ENCODE measurements around the gene GAREM1. TPM values are rescaled to one million over a fixed set of nuclear protein-coding genes. Genes with fewer than 3 reads are reported as not detected.

GAREM1 gene
- total RNA-seq, 1 experiment from 2014 or later: 11.1 TPM

- no peak for TF ChIP-seq RAD21 (IDR thresholded peaks at IDR 0.05; ENCODE audit: low read depth)
Observed at GRCh38 chr18:32301361-32301760, 169.3 kb downstream of the GAREM1 start (continued).

GRCh38 chr18:32300914-32301313, 169.8 kb downstream of the GAREM1 start:
- RAD21 ChIA-PET (ENCODE audit: low non-redundant PET in 1 of 2, low total read pairs in 2 of 2, uncharacterized antibody in 2 of 2, unreplicated experiment in 2 of 2): no interaction called here
- H3K36me3 ChIP-seq (ENCODE audit: control insufficient read depth in 1 of 2, insufficient read depth in 2 of 2, low read length in 2 of 2): no peaks in the 10 kb centered on the region
- H3K9me2 ChIP-seq (ENCODE audit: insufficient read depth): no peaks in the 10 kb centered on the region
- POLR2A ChIA-PET: no interaction called here
- H3K27me3 ChIP-seq (ENCODE audit: insufficient read depth, low read length): no peaks in the 10 kb centered on the region
- TF ChIP-seq YY1 (IDR thresholded peaks at IDR 0.05; ENCODE audit: extremely low read depth, insufficient replicate concordance, low read depth, low read length): no peak
- no peak for TF ChIP-seq TCF7L2 (IDR thresholded peaks at IDR 0.05; ENCODE audit: borderline replicate concordance, extremely low read depth, insufficient read depth, insufficient read length)
- no peak for TF ChIP-seq RAD21 (IDR thresholded peaks at IDR 0.05; ENCODE audit: low read depth)
- no peak for TF ChIP-seq EZH2 (IDR thresholded peaks at IDR 0.05)
- TF ChIP-seq CBX3 (IDR thresholded peaks at IDR 0.05; ENCODE audit: low read depth): no peak
- TF ChIP-seq CTCF (IDR thresholded peaks at IDR 0.05 in 2 of 3, conservative IDR thresholded peaks at IDR 0.05 in 1 of 3; ENCODE audit: borderline replicate concordance in 1 of 3, insufficient read depth in 1 of 3, low read depth in 2 of 3, low read length in 2 of 3): no peak
- TF ChIP-seq JUND (IDR thresholded peaks at IDR 0.05): no peak
- TF ChIP-seq MAX (IDR thresholded peaks at IDR 0.05): no peak
- TF ChIP-seq CEBPB (IDR thresholded peaks at IDR 0.05; ENCODE audit: low read depth): no peak
- no TSS peak for BruUV-seq (replicated peaks)
- no peak for DNase-seq (ENCODE audit: low read depth, low spot score)
- peaks cover 0 to 5% of the 10 kb centered on the region in 2 experiments; a peak in 1 of 4 replicates for H3K4me1 ChIP-seq (ENCODE audit: control insufficient read depth in 1 of 2, insufficient read depth in 2 of 2, low read length in 2 of 2)
- intact Hi-C loops (cut with micrococcal nuclease): no loop called here
- no peak overlapping the region for H3K4me3 ChIP-seq (replicated peaks in 1 of 2; ENCODE audit: low read depth in 1 of 2, low read length in 2 of 2)
- H2AFZ ChIP-seq (ENCODE audit: low read depth, low read length, poor library complexity, severe bottlenecking): no peak overlapping the region
- H3K4me2 ChIP-seq (ENCODE audit: low read length): no peak overlapping the region
- no peaks in the 10 kb centered on the region for H3K79me2 ChIP-seq (ENCODE audit: insufficient read depth, low read length)
- H3K27ac ChIP-seq (ENCODE audit: low read depth, low read length): no peak overlapping the region
- H4K20me1 ChIP-seq (ENCODE audit: insufficient read depth): no peaks in the 10 kb centered on the region
- H3K9me3 ChIP-seq (ENCODE audit: control insufficient read depth in 1 of 2, insufficient read depth in 1 of 2, low read depth in 1 of 2, low read length in 2 of 2): no peaks in the 10 kb centered on the region
- CTCF ChIA-PET: interaction anchor here (1.3 kb wide), 1 partner anchor 12 kb away, joined by 5 read pairs; no protein-coding TSS in a partner anchor
- ATAC-seq: no peak
- no peak overlapping the region for H3K9ac ChIP-seq (ENCODE audit: low read length)

All from HCT116 (cell line).